GM13976 (cell line): ENCODE measurements around the gene TMCO4.

Experiments used
- DNase-seq: peaks from one replicate; pipeline ENCODE4 v3.0.0; 2012; ENCODE audit warnings: low spot score
- CTCF ChIP-seq: IDR thresholded peaks from 2 replicates; pipeline ENCODE4 v1.5.1; 2012; ENCODE audit warnings: borderline replicate concordance, mild to moderate bottlenecking; ENCODE audit not compliant: insufficient read depth; ENCODE audit errors: extremely low read depth, missing control alignments, control extremely low read depth
- in situ Hi-C: fragments of 300-500 bp; cut with MboI; formaldehyde crosslinking; loops from one replicate; pipeline ENCODE4 v1.12.0; 2022; ENCODE audit warnings: low sequenced_read_pairs, mixed read lengths, inconsistent platforms; ENCODE audit not compliant: unreplicated experiment

TMCO4 gene

GRCh38 chr1:19720174-19720573, 79.5 kb downstream of the TMCO4 start:
- DNase-seq, result no peak
- in situ Hi-C loops, result no loop called here
- TF ChIP-seq CTCF, result no peak

- no peak for DNase-seq
- in situ Hi-C loops, result no loop called here
- TF ChIP-seq CTCF, result no peak
Measured at GRCh38 chr1:19717467-19717866, 82.2 kb downstream of the TMCO4 start.

- TF ChIP-seq CTCF, result peak; percentile 83
- in situ Hi-C loops, result no loop called here
- peak; percentile 84 for DNase-seq
Measured at GRCh38 chr1:19715334-19716203, 84.1 kb downstream of the TMCO4 start.

- no peak for TF ChIP-seq CTCF
- in situ Hi-C loops, result no loop called here
- DNase-seq, result no peak
Measured at GRCh38 chr1:19712928-19713327, 86.8 kb downstream of the TMCO4 start.

- in situ Hi-C loops, result no loop called here
- DNase-seq, result peak; percentile 58
- TF ChIP-seq CTCF, result no peak
Measured at GRCh38 chr1:19710825-19711611, 88.7 kb downstream of the TMCO4 start.

GRCh38 chr1:19709260-19709793, 90.4 kb downstream of the TMCO4 start:
- in situ Hi-C loops, result no loop called here
- DNase-seq, result no peak
- no peak for TF ChIP-seq CTCF
